SK-N-SH treated with all-trans-retinoic acid at 6 μM for 48 hours (cell line): ENCODE results near the gene RERE.

Experiments used
- ATAC-seq: fragments of 200-7000 bp; cut with Tn5 transposase; 3 replicates; pipeline ENCODE4 v1.9.1; 2020; ENCODE audit warnings: mild to moderate bottlenecking, moderate library complexity
- ARNTL ChIP-seq: fragments of 450-650 bp; formaldehyde crosslinking; IDR thresholded peaks from 2 replicates; pipeline ENCODE4 v1.5.0; 2020; ENCODE audit warnings: low read depth, mild to moderate bottlenecking, moderate library complexity, borderline replicate concordance
- BACH2 ChIP-seq: fragments of 250-450 bp; sonication (Bioruptor Pico); IDR thresholded peaks from 2 replicates; pipeline ENCODE4 v1.9.0; 2021; ENCODE audit warnings: mild to moderate bottlenecking, borderline replicate concordance
- CREB5 ChIP-seq: fragments of 250-450 bp; sonication (Bioruptor Pico); IDR thresholded peaks from 2 replicates; pipeline ENCODE4 v1.5.1; 2020; ENCODE audit warnings: low read depth, mild to moderate bottlenecking, moderate library complexity
- CSDC2 ChIP-seq: fragments of 250-450 bp; sonication (Bioruptor Pico); IDR thresholded peaks from 2 replicates; pipeline ENCODE4 v1.5.0; 2020; ENCODE audit warnings: mild to moderate bottlenecking, moderate library complexity
- CSRNP3 ChIP-seq: fragments of 250-450 bp; sonication (Bioruptor Pico); IDR thresholded peaks from 2 replicates; pipeline ENCODE4 v1.5.1; 2021; ENCODE audit warnings: mild to moderate bottlenecking, moderate library complexity
- ESRRG ChIP-seq: fragments of 250-450 bp; sonication (Bioruptor Pico); IDR thresholded peaks from 2 replicates; pipeline ENCODE4 v1.6.1; 2021; ENCODE audit warnings: mild to moderate bottlenecking
- ISL1 ChIP-seq: fragments of 250-450 bp; sonication (Bioruptor Pico); IDR thresholded peaks from 2 replicates; pipeline ENCODE4 v2.1.2; 2022; ENCODE audit warnings: mild to moderate bottlenecking, moderate library complexity
- OSR1 ChIP-seq: fragments of 250-450 bp; sonication (Bioruptor Pico); IDR thresholded peaks from 2 replicates; pipeline ENCODE4 v1.8.0; 2022; ENCODE audit warnings: moderate library complexity, mild to moderate bottlenecking, inconsistent platforms
- PATZ1 ChIP-seq: fragments of 250-450 bp; sonication (Bioruptor Pico); IDR thresholded peaks from 2 replicates; pipeline ENCODE4 v1.8.0; 2020; ENCODE audit warnings: mild to moderate bottlenecking, moderate library complexity, borderline replicate concordance
- PPARA ChIP-seq: fragments of 250-450 bp; sonication (Bioruptor Pico); IDR thresholded peaks from 2 replicates; pipeline ENCODE4 v1.5.0; 2020; ENCODE audit warnings: mild to moderate bottlenecking, borderline replicate concordance
- RARB ChIP-seq: fragments of 250-450 bp; sonication (Bioruptor Pico); IDR thresholded peaks from 2 replicates; pipeline ENCODE4 v1.8.0; 2021; ENCODE audit warnings: mild to moderate bottlenecking, moderate library complexity
- SNAI2 ChIP-seq: fragments of 250-450 bp; sonication (Bioruptor Pico); IDR thresholded peaks from 2 replicates; pipeline ENCODE4 v1.5.0; 2020; ENCODE audit warnings: mild to moderate bottlenecking, moderate library complexity
- TCF4 ChIP-seq: fragments of 250-450 bp; sonication (Bioruptor Pico); IDR thresholded peaks from 2 replicates; pipeline ENCODE4 v1.8.0; 2021; ENCODE audit warnings: mild to moderate bottlenecking, moderate library complexity, borderline replicate concordance
- TOX ChIP-seq: fragments of 250-450 bp; sonication (Bioruptor Pico); IDR thresholded peaks from 2 replicates; pipeline ENCODE4 v1.8.0; 2021; ENCODE audit warnings: mild to moderate bottlenecking, moderate library complexity, borderline replicate concordance
- TSHZ2 ChIP-seq: fragments of 250-450 bp; sonication (Bioruptor Pico); IDR thresholded peaks from 2 replicates; pipeline ENCODE4 v1.5.0; 2020; ENCODE audit warnings: mild to moderate bottlenecking, moderate library complexity
- ZFP3 ChIP-seq: fragments of 250-450 bp; sonication (Bioruptor Pico); IDR thresholded peaks from 2 replicates; pipeline ENCODE4 v1.5.0; 2020; ENCODE audit warnings: mild to moderate bottlenecking, moderate library complexity
- ZFP30 ChIP-seq: fragments of 450-650 bp; formaldehyde crosslinking; IDR thresholded peaks from 2 replicates; pipeline ENCODE4 v1.5.0; 2022; ENCODE audit warnings: mild to moderate bottlenecking, moderate library complexity
- ZNF565 ChIP-seq: fragments of 450-650 bp; formaldehyde crosslinking; conservative IDR thresholded peaks from 2 replicates; pipeline ENCODE4 v1.5.0; 2020; ENCODE audit warnings: low read depth, mild to moderate bottlenecking, moderate library complexity
- ZNF8 ChIP-seq: fragments of 450-650 bp; formaldehyde crosslinking; IDR thresholded peaks from 2 replicates; pipeline ENCODE4 v1.5.0; 2020; ENCODE audit warnings: mild to moderate bottlenecking, moderate library complexity
- TF ChIP-seq, protein P1 (sequence below): fragments of 250-450 bp; sonication (Bioruptor Pico); IDR thresholded peaks from 2 replicates; pipeline ENCODE4 v1.8.0; 2021; ENCODE audit warnings: low read depth, mild to moderate bottlenecking, moderate library complexity, borderline replicate concordance

RERE gene

GRCh38 chr1:8487249-8487648, 330.2 kb downstream of the RERE start:
- no peak for ATAC-seq
- TF ChIP-seq CSDC2 (CRISPR knock-in tag) (no peak), ZNF8 (CRISPR knock-in tag) (no peak), CSRNP3 (CRISPR knock-in tag) (no peak), BACH2 (no peak), ZNF565 (CRISPR knock-in tag) (no peak), CREB5 (CRISPR knock-in tag) (no peak), ZFP3 (CRISPR knock-in tag) (no peak), PPARA (CRISPR knock-in tag) (no peak), ZFP30 (no peak), PATZ1 (no peak), ISL1 (CRISPR knock-in tag) (no peak)

GRCh38 chr1:8486047-8486446, 331.4 kb downstream of the RERE start:
- TF ChIP-seq SNAI2 (CRISPR knock-in tag) (no peak), ISL1 (CRISPR knock-in tag) (no peak), ARNTL (CRISPR knock-in tag) (no peak), ZNF565 (CRISPR knock-in tag) (no peak), ESRRG (CRISPR knock-in tag) (no peak), CSDC2 (CRISPR knock-in tag) (no peak), TSHZ2 (CRISPR knock-in tag) (no peak), OSR1 (CRISPR knock-in tag) (no peak), TOX (CRISPR knock-in tag) (no peak), CSRNP3 (CRISPR knock-in tag) (no peak), RARB (no peak), CREB5 (CRISPR knock-in tag) (no peak), ZNF8 (CRISPR knock-in tag) (no peak), TCF4 (CRISPR knock-in tag) (no peak)
- TF ChIP-seq, protein P1, sequence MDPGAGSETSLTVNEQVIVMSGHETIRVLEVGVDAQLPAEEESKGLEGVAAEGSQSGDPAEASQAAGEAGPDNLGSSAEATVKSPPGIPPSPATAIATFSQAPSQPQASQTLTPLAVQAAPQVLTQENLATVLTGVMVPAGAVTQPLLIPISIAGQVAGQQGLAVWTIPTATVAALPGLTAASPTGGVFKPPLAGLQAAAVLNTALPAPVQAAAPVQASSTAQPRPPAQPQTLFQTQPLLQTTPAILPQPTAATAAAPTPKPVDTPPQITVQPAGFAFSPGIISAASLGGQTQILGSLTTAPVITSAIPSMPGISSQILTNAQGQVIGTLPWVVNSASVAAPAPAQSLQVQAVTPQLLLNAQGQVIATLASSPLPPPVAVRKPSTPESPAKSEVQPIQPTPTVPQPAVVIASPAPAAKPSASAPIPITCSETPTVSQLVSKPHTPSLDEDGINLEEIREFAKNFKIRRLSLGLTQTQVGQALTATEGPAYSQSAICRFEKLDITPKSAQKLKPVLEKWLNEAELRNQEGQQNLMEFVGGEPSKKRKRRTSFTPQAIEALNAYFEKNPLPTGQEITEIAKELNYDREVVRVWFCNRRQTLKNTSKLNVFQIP (CRISPR knock-in tag) = no peak
- no peak for ATAC-seq
